EL (cell line): Measurements from ENCODE around the gene LYRM4.

ENCODE experiments used
- DNase-seq: peaks from one replicate; pipeline ENCODE4 v3.0.0-alpha.2; 2016

The LYRM4 gene

DNA sequence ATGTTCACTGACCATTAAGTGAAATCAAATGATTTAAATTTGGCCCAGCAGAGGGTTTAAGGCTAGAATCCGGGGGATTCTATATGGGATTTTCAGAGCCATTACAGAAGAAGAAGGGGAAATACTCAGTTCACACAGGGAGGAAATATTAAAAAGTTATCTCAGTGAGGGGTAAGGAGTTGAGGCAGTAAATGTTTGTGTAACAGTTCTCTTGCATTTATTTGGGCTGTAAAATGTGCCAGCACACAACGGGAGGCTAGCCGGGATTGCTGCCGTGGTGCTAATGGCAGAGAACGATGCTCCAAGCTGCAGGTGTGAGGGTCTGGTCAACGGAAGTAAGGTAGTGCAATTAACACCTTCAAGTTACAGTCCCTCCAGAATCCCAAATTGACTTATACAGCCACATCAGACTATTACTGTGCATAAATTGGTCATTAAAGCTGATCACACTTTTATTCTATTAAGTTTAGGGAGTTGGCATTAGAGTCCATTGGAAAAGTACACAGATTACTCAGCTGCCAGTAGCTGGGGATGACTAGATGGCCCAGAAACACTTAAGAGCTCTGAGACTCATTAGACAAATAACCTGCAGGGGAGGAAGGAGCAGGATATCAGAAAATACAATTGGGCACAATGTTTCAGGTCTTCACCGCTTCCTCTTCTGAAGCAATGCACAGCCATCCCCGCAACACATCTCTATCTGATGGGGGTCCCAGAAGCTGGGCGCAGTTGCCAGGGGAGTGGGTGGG is 144.3 kb downstream of the LYRM4 start:
- DNase-seq: no peak

DNA sequence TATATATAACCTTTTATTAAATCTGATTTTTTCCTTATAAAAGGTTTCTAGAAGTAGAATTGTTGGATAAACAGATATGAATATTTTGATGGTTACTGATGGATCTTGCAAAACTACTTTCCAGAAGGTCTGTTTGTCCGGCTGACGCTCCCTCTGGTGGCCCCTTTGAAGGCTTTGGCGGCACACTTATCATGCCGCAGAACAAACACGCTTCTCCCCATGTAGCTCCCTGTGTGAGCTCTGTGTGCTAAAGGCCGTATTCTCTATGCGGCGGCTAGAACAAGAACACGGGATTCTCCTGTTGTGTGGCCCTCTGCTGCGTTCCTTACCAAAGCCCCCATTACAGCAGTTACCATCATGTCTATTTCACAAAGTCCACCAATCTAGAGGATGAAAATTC is 145.6 kb downstream of the LYRM4 start:
- no peak for DNase-seq

DNA sequence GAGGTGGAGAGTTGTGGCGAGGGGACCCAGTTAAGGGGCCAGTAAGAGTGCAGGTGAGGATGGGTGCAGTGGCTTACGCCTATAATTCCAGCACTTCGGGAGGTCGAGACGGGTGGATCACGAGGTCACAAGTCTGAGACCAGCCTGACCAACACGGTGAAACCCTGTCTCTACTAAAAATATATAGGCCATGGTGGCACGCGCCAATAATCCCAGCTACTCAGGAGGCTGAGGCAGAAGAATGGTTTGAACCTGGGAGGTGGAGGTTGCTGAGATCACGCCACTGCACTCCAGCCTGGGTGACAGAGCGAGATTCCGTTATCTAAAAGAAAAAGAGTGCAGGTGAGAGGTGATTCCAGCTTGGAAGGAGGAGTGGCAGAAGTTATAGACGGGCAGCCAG is 147.7 kb downstream of the LYRM4 start:
- no peak for DNase-seq

DNA sequence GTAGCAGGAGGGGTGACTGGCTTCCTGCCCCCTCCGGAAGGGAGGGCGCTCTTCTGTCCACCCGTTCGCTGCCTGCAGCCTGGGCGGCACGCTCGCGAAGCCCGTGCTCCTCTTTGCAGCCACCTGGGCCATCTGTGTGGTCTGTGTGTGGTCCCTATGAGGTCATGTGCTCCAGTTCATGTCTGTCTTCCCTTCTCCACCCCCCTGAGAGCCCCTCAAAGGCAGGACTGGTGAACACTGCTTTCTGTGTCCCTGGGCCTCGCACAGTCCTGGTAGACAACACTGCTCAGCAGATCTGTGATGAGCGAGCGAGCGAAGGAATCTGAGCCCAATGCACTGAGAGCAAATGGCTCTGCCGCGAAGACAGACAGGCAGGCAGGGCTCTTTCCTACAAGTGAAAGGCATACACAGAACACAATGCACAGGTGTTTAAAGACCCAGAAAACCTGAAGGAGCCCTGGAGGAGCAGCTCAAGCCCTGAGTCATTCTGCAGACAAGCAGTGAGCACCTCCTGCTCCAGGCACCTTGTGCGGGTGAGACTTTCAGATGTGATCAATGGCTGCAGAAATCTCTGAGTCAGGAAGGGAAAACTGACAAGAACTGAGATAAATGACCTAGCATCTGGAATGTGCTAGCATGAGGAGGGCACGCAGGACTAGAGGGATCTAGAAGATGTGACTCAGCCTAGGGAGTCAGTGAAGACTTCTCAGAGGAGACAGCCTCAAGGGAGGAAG is 148.5 kb downstream of the LYRM4 start:
- peak; percentile 92 for DNase-seq

DNA sequence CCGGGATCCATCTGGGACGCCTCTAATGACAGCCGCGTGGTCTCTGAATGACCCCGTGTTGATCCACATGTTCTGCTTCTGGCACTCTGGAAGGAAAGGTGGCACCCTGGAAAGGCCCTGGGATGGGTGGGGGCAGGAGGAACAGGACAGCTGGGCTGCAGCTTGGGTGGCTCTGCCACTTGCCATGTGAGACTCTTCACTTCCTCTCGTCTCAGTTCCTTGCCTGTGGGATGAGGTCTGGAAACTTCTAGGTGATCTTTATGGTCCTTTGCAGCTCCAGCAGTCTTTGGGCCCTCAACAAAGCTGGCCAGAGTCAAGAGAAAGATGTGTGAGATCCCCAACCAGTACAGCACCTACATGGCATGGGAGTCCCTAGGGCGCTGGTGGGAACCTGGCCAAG is 149.1 kb downstream of the LYRM4 start:
- no peak for DNase-seq

DNA sequence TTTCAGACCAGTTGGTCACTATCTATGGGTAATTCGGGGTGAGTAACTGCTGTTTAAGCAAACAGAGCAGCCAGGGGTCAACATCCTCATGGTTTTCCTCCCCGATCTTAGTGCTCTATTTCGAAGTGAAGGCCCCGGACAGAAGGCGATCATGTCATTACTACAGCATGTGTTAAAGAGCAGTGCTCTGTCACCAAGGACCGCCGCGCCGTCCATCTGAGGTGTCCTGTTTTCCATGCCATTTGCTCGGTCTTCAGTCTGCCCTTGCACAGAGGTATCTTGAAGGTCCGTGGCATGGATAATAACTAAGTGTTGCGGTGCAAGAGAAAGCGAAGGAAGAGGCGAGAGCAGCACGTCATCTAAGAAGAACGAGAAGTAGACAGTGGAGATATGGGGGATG is 150.5 kb downstream of the LYRM4 start:
- no peak for DNase-seq

DNA sequence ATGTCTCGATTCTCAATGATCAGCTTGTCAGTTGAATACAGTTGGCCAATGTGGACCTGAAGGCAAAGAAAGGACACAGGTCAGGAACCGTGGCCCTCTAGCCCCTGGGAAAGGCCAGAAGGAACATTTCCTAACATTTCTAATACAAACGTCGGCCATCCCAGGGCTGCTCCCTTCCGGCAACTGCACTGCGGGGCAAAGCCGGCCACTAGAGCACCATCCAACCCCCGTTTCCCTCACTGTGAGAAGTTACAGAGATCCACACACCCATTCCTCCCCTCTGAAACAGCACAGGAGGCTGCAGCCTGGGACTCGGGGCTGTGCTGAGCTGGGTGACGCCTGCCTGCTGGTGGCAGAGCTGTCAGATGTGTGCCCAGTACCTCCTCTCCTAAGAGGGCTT is 151.3 kb downstream of the LYRM4 start:
- no peak for DNase-seq

DNA sequence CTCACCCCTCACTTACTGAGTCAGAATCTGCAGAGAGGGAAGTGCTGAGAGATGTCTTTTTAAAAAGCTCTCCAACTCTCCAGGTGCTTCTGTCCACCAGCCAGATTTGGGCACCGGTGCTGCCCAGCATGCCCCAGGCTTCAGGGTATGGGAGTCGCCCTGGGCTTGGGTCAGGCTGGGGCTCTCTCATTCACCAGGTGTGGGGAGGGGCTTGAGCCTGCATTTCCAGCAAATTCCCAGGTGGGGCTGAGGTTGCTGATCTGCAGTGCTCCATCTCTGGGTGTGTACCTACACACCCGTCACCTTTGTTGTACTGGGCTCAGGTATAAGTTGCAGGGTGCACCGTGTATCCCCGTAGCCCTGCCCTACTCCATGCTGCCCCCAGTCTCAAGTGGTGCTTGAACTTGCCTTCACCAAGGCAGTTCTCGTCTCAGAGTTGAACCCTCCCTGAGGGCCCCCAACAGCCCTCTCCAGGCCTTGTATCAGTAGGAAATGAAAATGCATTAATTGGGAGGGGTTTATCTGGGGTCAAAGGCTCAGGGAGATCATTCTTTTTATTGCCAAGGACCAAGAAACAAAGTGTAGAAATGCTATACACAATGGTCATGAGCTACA is 152.1 kb downstream of the LYRM4 start:
- DNase-seq: no peak

DNA sequence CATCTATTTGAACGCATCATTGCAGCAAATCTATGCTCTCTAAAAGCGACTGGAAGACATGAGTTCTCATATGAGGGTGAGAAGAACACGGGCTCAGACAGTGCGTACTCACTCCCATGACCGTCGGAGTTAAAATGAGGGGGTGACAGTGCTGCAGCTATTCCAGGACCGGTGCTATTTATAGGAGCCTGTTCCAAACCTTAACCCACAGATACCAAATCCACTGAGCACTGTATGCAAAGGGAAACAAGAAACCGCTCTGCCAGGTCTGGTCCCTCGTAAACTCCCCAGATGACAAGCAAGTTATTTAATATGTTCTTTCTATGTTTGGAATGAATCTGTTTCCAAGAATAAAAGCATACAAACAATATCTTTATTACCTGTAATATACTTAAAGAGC is 152.7 kb downstream of the LYRM4 start:
- no peak for DNase-seq

DNA sequence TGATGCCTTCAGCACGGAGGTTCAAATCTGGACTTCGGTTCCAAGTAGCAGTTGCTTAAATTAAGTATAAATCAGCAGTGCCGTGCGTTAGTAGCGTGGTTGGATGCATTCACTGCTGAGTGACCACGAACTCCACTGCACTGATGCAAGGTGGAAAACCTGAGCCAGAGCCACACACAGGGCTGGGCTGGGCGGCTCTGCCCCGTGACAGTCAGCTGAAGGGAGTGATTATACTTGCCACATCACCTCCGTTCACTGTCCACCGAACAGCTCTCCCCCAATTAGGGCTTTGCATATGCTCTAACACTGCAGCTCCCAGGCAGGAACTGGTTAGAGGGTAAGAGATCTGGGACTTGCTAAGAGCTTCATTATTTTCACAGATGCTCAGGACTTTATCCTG is 153.4 kb downstream of the LYRM4 start:
- DNase-seq: no peak

DNA sequence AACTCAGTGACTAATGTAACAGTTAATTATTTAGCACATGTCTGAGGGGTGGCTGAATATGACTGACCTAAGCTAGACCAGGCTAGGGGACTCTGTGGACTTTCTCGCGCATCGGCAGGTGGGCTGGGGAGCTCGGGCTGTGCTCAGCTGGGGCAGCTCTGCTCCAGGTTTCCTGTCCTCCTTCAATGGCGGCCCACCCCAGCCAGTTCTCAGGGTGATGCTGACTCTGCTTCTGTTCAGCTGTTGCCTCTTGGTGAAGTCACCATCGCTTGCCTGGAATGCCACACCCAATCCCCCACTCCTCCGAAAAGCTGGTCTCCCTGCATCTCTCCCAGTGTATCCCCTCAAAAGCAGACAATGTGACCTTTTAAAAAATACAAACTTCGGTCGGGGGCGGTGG is 155.6 kb downstream of the LYRM4 start:
- no peak for DNase-seq

DNA sequence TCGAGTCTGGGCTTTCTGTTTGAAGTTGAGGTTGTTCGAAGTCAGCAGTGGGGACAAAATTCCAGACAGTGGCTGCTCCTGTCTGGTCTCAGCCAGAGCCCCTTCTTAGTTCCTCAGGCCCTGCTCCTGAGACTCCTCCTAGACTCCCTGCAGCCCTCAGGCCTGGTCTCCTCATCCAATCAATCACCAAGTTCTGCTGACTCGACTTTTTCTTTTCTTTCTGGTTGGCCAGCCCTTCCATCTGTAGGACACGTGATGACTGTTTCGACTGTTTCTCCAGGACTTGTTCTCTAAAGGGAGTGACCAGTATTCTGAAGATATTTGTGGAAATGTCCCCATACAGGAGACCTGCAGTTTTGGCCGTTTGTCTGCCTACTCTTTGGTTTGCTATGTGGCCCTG is 156.1 kb downstream of the LYRM4 start:
- no peak for DNase-seq

DNA sequence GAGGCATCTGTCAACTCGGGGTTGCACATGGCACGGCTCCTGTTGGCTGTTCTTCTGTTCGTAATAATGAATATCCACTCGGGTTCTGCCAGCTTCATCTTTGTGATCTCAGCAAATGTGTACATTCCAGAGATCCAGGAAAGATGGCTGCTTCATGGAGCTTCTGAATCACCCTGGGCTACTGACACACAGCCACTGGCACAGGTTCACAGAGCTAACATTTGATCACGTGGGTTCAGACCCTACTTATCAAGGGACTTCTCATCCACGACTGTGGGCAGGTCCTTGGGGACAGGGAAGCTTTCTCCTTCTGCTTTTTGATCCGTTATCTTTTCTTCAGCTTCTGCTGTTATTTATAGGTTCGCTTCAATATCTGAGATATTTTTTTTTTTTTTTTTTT is 157.5 kb downstream of the LYRM4 start:
- DNase-seq: no peak

DNA sequence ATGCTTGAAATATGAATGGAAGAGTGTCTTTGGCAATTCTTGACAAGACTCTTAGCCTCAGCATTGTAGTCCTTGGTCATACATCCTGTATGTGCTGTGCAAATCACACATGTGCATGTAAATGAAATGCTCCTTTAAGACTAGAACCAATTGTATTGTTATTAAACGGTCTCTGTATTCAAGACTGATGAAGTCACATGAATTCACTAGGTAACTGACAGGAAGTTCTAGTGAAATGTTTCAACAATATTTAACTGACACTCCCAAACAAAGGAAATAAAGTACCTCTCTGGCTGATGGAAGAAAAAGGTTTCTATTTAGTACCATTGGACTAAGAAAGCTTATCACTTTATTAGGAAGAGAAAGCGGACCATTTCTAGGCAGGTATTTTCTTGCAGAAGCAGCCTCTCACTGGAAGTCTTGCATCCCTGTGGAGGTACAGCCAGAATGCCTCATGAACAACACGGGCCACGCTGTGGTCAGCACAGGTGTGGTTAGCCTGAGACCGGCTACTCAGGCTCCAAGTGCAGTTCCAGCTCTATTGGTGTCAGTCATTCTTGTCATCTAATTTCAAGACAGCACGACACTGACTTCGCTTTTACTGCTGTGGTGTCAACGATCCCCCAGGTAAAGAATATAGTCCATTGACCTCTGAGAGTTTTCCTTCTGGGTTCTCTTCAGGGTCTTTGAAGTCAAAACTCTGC is 158.3 kb downstream of the LYRM4 start:
- no peak for DNase-seq

DNA sequence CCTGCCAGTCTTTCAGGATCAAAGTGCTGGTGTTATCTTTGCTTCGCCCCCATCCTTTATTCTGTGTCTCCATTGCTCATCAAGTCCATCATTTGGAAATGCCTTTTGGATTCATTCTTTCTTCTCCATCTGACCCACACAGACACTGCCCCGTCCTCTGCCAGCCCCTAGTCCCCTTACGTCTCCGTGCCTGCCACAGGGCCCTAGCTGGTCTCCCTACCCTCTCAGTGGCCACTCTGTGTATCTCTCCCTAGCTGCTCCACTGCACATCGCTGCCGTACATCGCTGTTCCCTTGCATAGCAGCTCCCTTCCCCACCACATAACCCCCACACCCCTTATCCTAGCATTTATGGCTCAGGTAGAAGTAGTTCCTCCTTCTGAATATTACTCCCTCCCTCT is 159.9 kb downstream of the LYRM4 start:
- no peak for DNase-seq

DNA sequence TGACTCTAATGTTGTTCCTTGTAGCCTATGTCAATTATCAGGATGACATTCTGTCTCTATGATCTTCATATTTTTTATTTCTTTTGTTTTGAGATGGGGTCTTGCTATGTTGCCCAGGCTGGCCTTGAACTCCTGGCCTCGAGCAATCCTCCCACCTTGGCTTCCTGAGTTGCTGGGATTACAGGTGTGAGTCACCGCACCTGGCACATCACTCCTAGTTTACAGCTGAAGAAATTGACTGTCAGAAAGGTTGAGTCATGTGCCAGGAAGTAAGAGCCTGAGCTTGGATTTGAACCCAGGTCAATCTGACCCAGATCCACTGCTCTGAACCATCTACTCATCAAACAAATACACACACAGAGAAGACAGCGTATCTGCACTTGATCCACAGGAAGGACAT is 161.2 kb downstream of the LYRM4 start:
- no peak for DNase-seq

DNA sequence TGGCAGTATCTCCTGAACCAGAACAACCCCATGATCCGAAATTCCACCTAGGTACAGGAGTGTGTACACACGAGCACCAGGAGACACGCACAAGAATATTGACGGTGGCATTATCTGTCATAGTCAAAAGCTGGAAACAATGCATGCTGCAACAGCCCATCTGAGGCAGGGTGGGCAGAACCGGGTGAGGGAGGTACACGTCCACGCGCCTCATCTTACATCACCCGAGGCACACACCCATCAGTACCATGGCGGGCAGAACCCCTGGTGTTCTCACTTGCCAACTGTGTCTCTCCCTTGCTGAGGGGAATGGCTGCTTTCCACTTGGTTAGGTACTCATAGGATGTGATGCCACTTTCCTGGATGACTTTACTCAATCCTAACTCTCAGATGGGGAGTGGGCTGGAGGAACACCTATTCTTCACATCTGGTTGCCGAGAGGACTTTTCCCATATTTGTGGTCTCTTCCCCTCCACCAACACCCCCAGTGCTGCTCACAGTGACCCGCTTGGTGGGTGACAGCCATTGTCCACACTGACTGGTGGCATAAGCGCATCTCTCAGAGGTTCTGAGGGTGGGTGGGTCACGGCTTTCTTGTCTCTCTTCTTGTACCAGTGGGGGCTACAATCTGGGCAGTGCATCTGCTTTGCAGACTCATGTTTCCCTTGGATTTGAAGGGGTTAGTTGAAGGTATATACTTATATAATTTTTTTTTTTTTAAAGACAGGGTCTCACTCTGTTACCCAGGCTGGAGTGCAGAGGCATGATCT is 162.1 kb downstream of the LYRM4 start:
- no peak for DNase-seq

DNA sequence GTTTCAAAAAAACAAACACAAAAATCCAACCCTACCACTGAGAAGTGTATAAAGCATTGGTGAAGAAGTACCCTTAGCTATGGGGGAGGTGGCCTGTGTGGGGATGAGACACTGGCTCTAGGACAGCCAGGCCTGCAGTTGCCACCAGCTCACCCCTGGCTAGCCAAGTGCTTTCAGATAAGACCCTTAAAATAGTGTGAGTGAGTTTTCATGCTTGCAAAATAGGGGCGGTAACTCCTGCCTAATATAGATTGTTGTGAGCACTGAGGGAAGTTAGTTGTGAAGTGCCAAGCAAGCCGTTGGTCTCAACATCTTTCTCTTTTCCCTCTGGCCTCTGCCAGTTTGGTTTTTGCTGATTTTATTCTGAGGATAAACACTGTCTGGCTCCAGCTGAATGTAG is 164.3 kb downstream of the LYRM4 start:
- DNase-seq: no peak

DNA sequence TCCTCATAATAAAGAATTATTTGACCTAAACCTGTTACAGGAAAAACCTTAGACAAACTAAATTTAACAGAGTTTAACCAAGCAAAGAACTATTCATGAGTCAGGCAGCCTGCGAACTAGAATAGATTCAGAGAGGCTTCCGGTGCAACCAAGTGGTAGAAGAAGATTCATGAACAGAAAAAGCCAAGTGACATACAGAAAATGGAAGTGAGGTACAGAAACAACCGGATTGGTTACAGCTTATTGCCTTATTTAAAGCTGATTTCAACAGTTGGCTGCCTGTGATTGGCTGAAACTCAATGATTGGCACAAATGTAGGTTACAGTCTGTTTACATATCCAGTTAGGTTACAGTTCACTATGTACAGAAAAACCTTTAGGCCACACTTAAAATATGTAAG is 165.5 kb downstream of the LYRM4 start:
- peak; percentile 65 for DNase-seq

DNA sequence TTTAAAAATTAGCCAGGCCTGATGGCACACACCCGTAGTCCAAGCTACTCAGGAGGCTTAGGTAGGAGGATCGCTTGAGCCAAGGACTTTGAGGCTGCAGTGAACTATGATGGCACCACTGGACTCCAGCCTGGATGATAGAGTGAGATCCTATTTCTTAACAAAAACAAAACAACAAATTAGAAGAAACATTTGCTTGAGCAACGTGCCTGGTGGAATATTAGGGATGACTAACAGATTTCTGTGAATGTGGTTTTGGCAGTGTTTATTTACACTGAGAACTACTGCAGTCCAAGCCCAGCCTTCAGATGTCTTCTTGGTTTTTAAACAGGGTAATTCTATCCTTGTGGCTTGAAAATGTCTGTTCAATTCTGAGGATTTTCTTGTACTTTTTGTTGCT is 166.4 kb downstream of the LYRM4 start:
- peak; percentile 89 for DNase-seq

DNA sequence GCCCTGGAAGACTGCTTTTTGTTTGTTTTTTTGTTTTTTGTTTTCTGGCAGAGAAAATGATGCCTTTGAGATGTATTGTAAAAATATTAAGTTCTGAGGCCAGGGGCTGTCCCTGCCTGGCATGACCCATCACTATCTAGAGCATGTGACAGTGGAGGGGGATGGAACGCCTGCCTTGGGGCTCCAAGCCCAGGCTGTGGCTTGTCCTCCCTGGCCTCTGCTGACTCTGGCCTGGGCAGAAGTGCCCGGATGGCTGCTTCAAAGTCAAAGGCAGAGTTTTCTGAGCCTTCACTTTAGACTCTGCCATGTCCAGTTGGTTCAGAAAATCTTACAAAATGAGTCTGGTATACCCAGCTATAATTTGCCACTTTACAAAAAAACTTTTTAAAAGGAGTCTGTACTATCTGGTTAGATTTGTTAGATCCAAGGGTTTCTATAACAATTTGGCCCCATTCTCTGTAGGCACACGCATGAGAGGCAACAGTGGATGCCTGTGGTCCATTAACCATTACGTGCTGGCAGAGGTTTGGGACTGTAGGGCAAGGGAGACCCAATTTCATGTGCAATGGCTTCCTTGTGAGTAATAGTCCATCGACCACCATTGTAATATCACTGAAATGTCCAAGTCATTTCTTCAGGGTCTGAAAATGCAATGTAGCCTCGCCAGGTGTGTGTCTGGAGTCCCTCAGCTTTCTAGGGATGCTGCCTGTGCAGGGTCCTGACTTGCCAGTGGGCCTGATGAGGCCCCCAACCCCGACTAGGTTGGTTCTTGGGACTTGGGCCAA is 167.3 kb downstream of the LYRM4 start:
- no peak for DNase-seq
